Tibial nerve (tissue), 4 donors: ENCODE results near the gene RNF151. TPM values are rescaled to one million over a fixed set of nuclear protein-coding genes. Genes with fewer than 3 reads are reported as not detected.
"Not testable (repeated sequence)": the region's sequence is repeated elsewhere in the genome, so short reads cannot be mapped to it uniquely, and the experiment has no call there.

Source experiments
- DNase-seq, 2 donors: peaks; one replicate each; pipeline ENCODE4 v3.0.0-alpha.2; 2019; ENCODE audit warnings: low spot score in 2 of 2
- H3K27ac ChIP-seq, 4 donors: fragments of 200-600 bp; sonication (generic) in 3 of 4; one replicate each; pipeline ENCODE4 v1.5.1; 2017 to 2019; ENCODE audit warnings: mild to moderate bottlenecking in 1 of 4
- H3K27me3 ChIP-seq, 2 donors: fragments of 200-600 bp; sonication (generic) in 1 of 2; one replicate each; pipeline versions ENCODE4 v1.5.1 to v1.6.0; 2017 to 2019
- H3K36me3 ChIP-seq, 3 donors: fragments of 200-600 bp; sonication (generic); one replicate each; pipeline ENCODE4 v1.5.1; 2018 to 2019
- H3K4me1 ChIP-seq, 4 donors: fragments of 200-600 bp; sonication (generic) in 3 of 4; one replicate each; pipeline ENCODE4 v1.5.1; 2017 to 2019
- H3K4me3 ChIP-seq, 4 donors: fragments of 200-600 bp; sonication (generic) in 3 of 4; one replicate each; pipeline ENCODE4 v1.5.1; 2017 to 2019; ENCODE audit warnings: mild to moderate bottlenecking in 1 of 4, moderate library complexity in 1 of 4
- H3K9me3 ChIP-seq, 4 donors: fragments of 200-600 bp; sonication (generic) in 3 of 4; one replicate each; pipeline ENCODE4 v1.5.1; 2017 to 2019
- EP300 ChIP-seq, 2 donors: sonication (generic); formaldehyde crosslinking; IDR thresholded peaks; one replicate each; pipeline ENCODE4 v1.6.1; 2017; ENCODE audit warnings: antibody characterized with exemption in 2 of 2, mild to moderate bottlenecking in 1 of 2
- POLR2A ChIP-seq, 2 donors: fragments of 450-650 bp; IDR thresholded peaks; one replicate each; pipeline ENCODE4 v1.6.1; 2017; ENCODE audit warnings: antibody characterized with exemption in 2 of 2, mild to moderate bottlenecking in 2 of 2, moderate library complexity in 2 of 2
- WGBS, 2 donors: methylation state at CpG; one replicate each; pipeline ENCODE4 v1.1.5; 2018; 5-methylcytosine and 5-hydroxymethylcytosine counted together
- total RNA-seq, 4 donors: library from RNA; depleted of rRNA; stranded (reverse); fragments of >200 nt; gene quantifications; one replicate each; pipeline ENCODE4 v1.1.0, GENCODE V29; 2016
- TF ChIP-seq, protein P1 (sequence below), 5 experiments: fragments of 200-600 bp in 3 of 5; fragments of 450-650 bp in 2 of 5; sonication (generic) in 3 of 5; IDR thresholded peaks; one replicate each; pipeline ENCODE4 v1.5.1; 2016 to 2019; ENCODE audit warnings: antibody characterized with exemption in 5 of 5, mild to moderate bottlenecking in 3 of 5, moderate library complexity in 2 of 5

Gene RNF151
- total RNA-seq, 4 donors from 2014 or later, result not detected

DNA sequence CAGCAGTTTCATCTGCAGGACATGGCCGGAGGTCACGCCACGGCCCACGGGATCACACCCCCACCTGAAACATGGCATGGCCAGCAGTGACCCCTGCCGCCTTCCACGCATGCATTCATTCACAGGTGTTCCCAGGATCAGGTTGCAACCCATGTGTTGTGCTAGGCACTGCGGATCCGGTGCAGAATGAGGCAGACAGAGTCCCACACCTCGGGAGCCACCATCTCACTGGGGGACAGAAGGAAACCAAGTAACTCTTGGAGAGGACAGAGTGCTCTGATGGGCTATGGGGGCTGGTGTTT is 19.3 kb upstream of the RNF151 start:
- peaks cover 0 to 11% (median 3%) of the 10 kb centered on the region in 4 donors for H3K4me1 ChIP-seq
- TF ChIP-seq POLR2A (IDR thresholded peaks at IDR 0.05) (no peak), EP300 (IDR thresholded peaks at IDR 0.05) (no peak)
- TF ChIP-seq, protein P1, sequence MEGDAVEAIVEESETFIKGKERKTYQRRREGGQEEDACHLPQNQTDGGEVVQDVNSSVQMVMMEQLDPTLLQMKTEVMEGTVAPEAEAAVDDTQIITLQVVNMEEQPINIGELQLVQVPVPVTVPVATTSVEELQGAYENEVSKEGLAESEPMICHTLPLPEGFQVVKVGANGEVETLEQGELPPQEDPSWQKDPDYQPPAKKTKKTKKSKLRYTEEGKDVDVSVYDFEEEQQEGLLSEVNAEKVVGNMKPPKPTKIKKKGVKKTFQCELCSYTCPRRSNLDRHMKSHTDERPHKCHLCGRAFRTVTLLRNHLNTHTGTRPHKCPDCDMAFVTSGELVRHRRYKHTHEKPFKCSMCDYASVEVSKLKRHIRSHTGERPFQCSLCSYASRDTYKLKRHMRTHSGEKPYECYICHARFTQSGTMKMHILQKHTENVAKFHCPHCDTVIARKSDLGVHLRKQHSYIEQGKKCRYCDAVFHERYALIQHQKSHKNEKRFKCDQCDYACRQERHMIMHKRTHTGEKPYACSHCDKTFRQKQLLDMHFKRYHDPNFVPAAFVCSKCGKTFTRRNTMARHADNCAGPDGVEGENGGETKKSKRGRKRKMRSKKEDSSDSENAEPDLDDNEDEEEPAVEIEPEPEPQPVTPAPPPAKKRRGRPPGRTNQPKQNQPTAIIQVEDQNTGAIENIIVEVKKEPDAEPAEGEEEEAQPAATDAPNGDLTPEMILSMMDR (IDR thresholded peaks at IDR 0.05), result no peak
- DNase-seq, result no peak
- no peak overlapping the region for H3K27ac ChIP-seq
- no peaks in the 10 kb centered on the region for H3K36me3 ChIP-seq
- H3K27me3 ChIP-seq, result no peaks in the 10 kb centered on the region
- no peak overlapping the region for H3K4me3 ChIP-seq
- WGBS, 2 donors, result 89 to 92% methylated on average over 9 of the region's 9 CpGs
- H3K9me3 ChIP-seq, result no peaks in the 10 kb centered on the region

DNA sequence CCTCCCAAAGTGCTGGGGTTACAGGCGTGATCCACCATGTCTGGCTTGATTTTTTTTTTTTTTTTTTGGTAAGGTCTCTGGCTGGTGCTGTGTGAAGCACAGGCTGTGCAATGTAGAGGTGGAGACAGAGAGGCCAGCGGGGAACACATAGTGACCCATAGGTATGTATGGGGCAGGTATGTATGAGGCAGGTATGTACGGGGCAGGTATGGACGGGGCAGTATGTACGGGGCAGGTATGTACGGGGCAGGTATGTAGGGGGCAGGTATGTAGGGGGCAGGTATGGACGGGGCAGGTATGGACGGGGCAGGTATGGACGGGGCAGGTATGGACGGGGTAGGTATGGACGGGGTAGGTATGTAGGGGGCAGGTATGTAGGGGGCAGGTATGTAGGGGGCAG is 17.1 kb upstream of the RNF151 start:
- TF ChIP-seq POLR2A (IDR thresholded peaks at IDR 0.05) (no peak), EP300 (IDR thresholded peaks at IDR 0.05) (no peak)
- TF ChIP-seq, protein P1 (IDR thresholded peaks at IDR 0.05), result no peak
- no peak overlapping the region for H3K4me3 ChIP-seq
- no peak overlapping the region for H3K27ac ChIP-seq
- H3K36me3 ChIP-seq, result no peaks in the 10 kb centered on the region
- H3K27me3 ChIP-seq, result no peaks in the 10 kb centered on the region
- DNase-seq, result no peak
- WGBS, 2 donors, result 94% methylated on average over 11 of the region's 11 CpGs
- no peaks in the 10 kb centered on the region for H3K9me3 ChIP-seq
- no peaks in the 10 kb centered on the region for H3K4me1 ChIP-seq

DNA sequence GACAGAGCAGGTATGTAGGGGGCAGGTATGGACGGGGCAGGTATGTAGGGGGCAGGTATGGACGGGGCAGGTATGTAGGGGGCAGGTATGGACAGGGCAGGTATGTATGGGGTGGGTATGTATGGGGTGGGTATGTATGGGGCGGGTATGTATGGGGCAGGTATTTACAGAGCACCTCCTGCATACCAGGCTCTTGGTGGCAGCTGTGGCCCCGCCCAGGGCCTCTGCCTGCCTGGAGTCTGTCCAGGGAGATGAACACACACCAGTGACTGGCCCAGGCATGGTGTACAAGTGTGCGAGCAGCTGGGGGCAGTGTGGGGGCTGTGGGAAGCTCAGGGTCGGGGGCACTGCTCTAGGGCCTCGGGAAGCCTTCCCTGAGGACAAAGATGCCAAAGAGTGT is 16.6 kb upstream of the RNF151 start:
- no peaks in the 10 kb centered on the region for H3K27me3 ChIP-seq
- TF ChIP-seq, protein P1 (IDR thresholded peaks at IDR 0.05), result no peak
- TF ChIP-seq EP300 (IDR thresholded peaks at IDR 0.05), result no peak
- no peak for TF ChIP-seq POLR2A (IDR thresholded peaks at IDR 0.05)
- no peak for DNase-seq
- no peaks in the 10 kb centered on the region for H3K9me3 ChIP-seq
- H3K36me3 ChIP-seq, result no peaks in the 10 kb centered on the region
- whole genome bisulfite sequencing, 2 donors, result 55 to 61% methylated on average over 7 of the region's 7 CpGs
- no peak overlapping the region for H3K4me3 ChIP-seq
- H3K27ac ChIP-seq, result no peak overlapping the region
- H3K4me1 ChIP-seq, result no peaks in the 10 kb centered on the region

DNA sequence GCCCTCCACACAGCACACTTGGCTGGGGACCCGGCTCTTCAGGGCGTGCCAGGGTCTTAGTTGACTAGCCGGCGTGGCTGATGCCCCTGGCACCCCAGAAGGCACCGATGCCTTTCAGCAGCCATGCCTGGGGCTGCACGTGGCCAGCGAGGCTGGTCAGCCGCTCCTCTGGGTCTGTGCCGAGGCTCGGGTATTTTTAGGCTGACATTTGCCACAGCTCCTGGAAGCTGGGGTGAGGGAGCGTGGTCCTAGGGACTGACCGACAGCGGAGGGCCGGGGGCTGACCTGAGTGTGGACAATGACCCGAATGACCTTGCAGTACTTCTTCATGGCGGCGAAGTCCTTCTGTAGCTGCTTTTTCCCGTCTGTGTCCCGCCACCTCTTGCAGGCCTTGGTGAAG is 16.1 kb upstream of the RNF151 start:
- TF ChIP-seq, protein P1 (IDR thresholded peaks at IDR 0.05), result no peak
- no peak for TF ChIP-seq POLR2A (IDR thresholded peaks at IDR 0.05)
- TF ChIP-seq EP300 (IDR thresholded peaks at IDR 0.05), result no peak
- Histone ChIP-seq H3K27ac (no peak overlapping the region), H3K4me3 (no peak overlapping the region), H3K27me3 (no peaks in the 10 kb centered on the region), H3K9me3 (no peaks in the 10 kb centered on the region), H3K4me1 (no peaks in the 10 kb centered on the region), H3K36me3 (no peaks in the 10 kb centered on the region)
- whole genome bisulfite sequencing, 2 donors, result 77 to 83% methylated on average over 12 to 19 of the region's 19 CpGs
- no peak for DNase-seq

DNA sequence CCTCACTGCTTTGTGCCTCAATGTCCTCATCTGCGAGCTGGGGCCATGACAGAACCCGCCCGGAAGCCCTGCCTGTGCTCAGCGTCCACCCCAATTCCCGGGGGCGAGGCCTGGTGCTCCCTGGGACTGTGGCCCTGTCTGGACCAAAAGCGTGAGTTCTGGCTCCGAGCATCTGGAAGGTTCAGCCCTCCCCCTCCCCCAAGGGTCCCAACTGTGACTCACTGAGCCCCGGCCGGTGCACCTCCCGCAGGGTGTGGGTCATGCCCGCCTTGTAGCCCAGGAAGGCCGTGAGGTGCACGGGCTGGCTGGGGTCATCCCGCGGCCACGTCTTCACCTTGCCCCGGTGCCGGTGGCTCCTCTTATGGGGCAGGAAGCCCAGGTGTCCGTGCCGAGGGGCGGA is 12.9 kb upstream of the RNF151 start:
- DNase-seq, result no peak

DNA sequence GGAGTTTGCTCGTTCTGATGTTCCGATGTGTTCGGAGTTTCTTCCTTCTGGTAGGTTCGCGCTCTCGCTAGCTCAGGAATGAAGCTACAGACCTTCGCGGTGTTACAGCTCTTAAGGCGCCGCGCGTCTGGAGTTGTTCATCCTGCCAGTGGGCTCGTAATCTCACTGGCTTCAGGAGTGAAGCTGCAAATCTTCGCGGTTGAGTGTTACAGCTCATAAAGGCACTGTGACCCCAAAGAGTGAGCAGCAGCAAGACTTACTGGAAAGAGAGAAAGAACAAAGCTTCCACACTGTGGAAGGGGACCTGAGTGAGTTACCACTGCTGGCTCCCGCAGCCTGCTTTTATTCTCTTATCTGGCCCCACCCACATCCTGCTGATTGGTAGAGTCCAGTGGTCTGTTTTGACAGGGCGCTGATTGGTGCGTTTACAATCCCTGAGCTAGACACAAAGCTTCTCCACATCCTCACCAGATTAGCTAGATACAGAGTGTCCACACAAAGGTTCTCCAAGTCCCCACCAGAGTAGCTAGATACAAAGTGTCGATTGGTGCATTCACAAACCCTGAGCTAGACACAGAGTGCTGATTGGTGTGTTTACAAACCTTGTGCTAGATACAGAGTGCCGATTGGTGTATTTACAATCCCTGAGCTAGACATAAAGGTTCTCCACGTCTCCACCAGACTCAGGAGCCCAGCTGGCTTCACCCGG is 9.1 kb upstream of the RNF151 start:
- Histone ChIP-seq H3K36me3 (peaks cover 7 to 19% (median 11%) of the 10 kb centered on the region in 3 donors), H3K4me1 (peaks cover 0 to 31% (median 17%) of the 10 kb centered on the region in 4 donors)
- DNase-seq, H3K27ac ChIP-seq, H3K4me3 ChIP-seq, H3K9me3 ChIP-seq, H3K27me3 ChIP-seq: not testable (repeated sequence)
- 85 to 87% methylated on average over 15 to 18 of the region's 22 CpGs for WGBS, 2 donors

More for the DNA sequence above, 12.9 kb upstream of the RNF151 start:
- Histone ChIP-seq H3K9me3 (no peaks in the 10 kb centered on the region), H3K4me1 (peaks cover 0 to 1% (median under 1%) of the 10 kb centered on the region in 4 donors), H3K36me3 (no peaks in the 10 kb centered on the region), H3K4me3 (no peak overlapping the region), H3K27me3 (no peaks in the 10 kb centered on the region), H3K27ac (no peak overlapping the region)
- 88 to 93% methylated on average over 17 to 22 of the region's 22 CpGs for WGBS, 2 donors
- TF ChIP-seq, protein P1 (IDR thresholded peaks at IDR 0.05), result no peak
- TF ChIP-seq POLR2A (IDR thresholded peaks at IDR 0.05) (no peak), EP300 (IDR thresholded peaks at IDR 0.05) (no peak)

DNA sequence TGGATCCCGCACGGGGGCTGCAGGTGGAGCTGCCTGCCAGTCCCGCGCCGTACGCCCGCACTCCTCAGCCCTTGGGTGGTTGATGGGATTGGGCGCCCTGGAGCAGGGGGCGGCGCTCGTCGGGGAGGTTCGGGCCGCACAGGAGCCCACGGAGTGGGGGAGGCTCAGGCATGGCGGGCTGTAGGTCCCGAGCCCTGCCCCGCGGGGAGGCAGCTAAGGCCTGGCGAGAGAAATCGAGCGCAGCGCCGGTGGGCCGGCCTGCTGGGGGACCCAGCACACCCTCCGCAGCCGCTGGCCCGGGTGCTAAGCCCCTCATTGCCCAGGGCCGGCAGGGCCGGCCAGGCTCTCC is 8.5 kb upstream of the RNF151 start:
- H3K9me3 ChIP-seq, H3K27ac ChIP-seq, DNase-seq, H3K27me3 ChIP-seq, H3K4me3 ChIP-seq: not testable (repeated sequence)
- H3K36me3 ChIP-seq, result peaks cover 7 to 24% (median 16%) of the 10 kb centered on the region in 3 donors
- peaks cover 0 to 37% (median 20%) of the 10 kb centered on the region in 4 donors for H3K4me1 ChIP-seq
- WGBS, 2 donors, result 76 to 80% methylated on average over 17 to 29 of the region's 30 CpGs
